Ovary (tissue), 9 donors: ENCODE measurements around the gene HEPACAM2. TPM values are rescaled to one million over a fixed set of nuclear protein-coding genes. Genes with fewer than 3 reads are reported as not detected.

Source experiments
- DNase-seq, 5 donors: peaks; one replicate each; pipeline ENCODE4 v3.0.0-alpha.2; 2019 to 2020
- H3K27ac ChIP-seq, 2 donors: fragments of 200-600 bp; one replicate each; pipeline versions ENCODE4 v1.5.1 to v1.8.0; 2019 to 2022
- H3K27me3 ChIP-seq: fragments of 200-600 bp; one replicate; pipeline ENCODE4 v1.8.0; 2022
- H3K36me3 ChIP-seq: fragments of 200-600 bp; sonication (generic); one replicate; pipeline ENCODE4 v1.5.1; 2019
- H3K4me1 ChIP-seq: one replicate; pipeline ENCODE4 v1.8.1; 2013; ENCODE audit warnings: mild to moderate bottlenecking, moderate library complexity; ENCODE audit not compliant: insufficient read depth
- H3K4me3 ChIP-seq: fragments of 200-600 bp; sonication (generic); one replicate; pipeline ENCODE4 v1.5.1; 2017
- H3K9me3 ChIP-seq, 2 donors: fragments of 200-600 bp in 1 of 2; sonication (generic) in 1 of 2; one replicate each; pipeline versions ENCODE4 v1.5.1 to v1.8.1; 2013 to 2019; ENCODE audit warnings: mild to moderate bottlenecking in 1 of 2, moderate library complexity in 1 of 2
- EP300 ChIP-seq: sonication (generic); formaldehyde crosslinking; IDR thresholded peaks from one replicate; pipeline ENCODE4 v1.6.1; 2017; ENCODE audit warnings: antibody characterized with exemption
- POLR2A ChIP-seq: fragments of 450-650 bp; IDR thresholded peaks from one replicate; pipeline ENCODE4 v1.6.1; 2017; ENCODE audit warnings: antibody characterized with exemption, mild to moderate bottlenecking, moderate library complexity
- WGBS, 3 donors: extraction: QIAGEN DNeasy Blood & Tissue Kit in 1 of 3; methylation state at CpG; one replicate each; pipeline versions ENCODE4 v1.1.5 to v1.1.7; 2013 to 2017; 5-methylcytosine and 5-hydroxymethylcytosine counted together
- intact Hi-C, 4 donors: fragments of 100-400 bp; cut with DNase I; formaldehyde crosslinking; loops; one replicate each; pipeline versions ENCODE4 v1.11.0 to v1.15.1; 2022 to 2023
- polyA plus RNA-seq, 2 donors: library from polyadenylated mRNA; stranded (reverse); fragments of 200-250 nt in 1 of 2; fragments of 350-450 nt in 1 of 2; fragmentation: Illumina TruSeq in 1 of 2; extraction: RNeasy Lipid Tissue Mini Kit (QIAGEN cat#74804) in 1 of 2; gene quantifications; one replicate each; pipeline ENCODE4 v1.2.3, GENCODE V29; 2013 to 2014
- total RNA-seq, 7 donors: library from RNA; depleted of rRNA in 2 of 7; stranded (reverse); fragments of >200 nt in 2 of 7; fragmentation: NEBNext Ultra II Directional in 3 of 7; extraction: Animal tissue kit (Norgen Biotek cat#: 25700) in 3 of 7; gene quantifications; one replicate each; pipeline versions ENCODE4 v1.1.0 to v1.2.4, GENCODE V29; 2016 to 2023
- TF ChIP-seq, protein P1 (sequence below), 3 donors: fragments of 450-650 bp in 2 of 3; fragments of 200-600 bp in 1 of 3; IDR thresholded peaks; one replicate each; pipeline versions ENCODE4 v1.5.1 to v1.8.0; 2016 to 2022; ENCODE audit warnings: antibody characterized with exemption in 3 of 3, mild to moderate bottlenecking in 1 of 3
- donor health status: DM: no; HTN: no; CAD: no; lungs with moderate emphysema.
- donor health status: DM: no; HTN: no; CAD: no.
- donor health status: Bipolar disorder and iron deficiency.
- donor health status: DM: yes; HTN: yes; CAD: no.
- donor health status: DM: no; HTN: no; CAD: no.
- donor health status: DM: yes; HTN: yes; CAD: no.

HEPACAM2 gene
- total and polyA plus RNA-seq, 9 donors: not detected

DNA sequence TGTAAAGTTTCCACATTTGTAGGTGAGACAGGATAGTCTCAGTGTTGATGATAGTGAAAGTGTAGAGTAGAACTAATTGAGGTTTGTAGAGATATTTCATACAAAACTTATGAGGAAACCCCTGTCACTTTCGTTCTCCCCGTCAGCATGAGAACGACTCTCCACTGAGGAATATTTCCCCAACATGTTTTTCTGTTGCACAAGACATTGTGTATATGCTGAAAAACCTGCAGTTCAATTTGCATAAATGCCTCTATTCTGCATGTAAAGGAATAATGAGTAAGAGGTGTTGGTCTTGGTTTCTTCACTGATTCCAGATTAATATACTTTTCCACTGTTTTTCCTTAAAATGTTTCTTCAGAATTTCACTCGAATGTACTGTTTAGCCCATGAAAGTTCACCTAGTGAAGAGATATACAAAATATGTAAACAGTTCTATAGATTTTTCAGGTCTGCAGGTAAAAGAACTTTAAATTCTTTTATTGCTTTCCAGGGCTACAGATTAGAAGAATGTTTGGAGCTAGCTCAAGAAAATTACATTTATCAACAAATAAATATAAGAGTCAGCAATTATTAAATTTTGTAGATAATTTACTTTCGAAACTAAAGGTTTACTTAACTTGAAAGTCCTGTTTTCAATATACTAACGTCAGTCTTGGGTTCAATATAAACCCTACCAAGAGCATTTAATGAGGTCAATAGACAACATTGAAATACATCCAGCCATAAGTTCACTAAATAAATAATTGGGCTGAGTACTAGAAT, 37.2 kb downstream of the HEPACAM2 start:
- no peaks in the 10 kb centered on the region for H3K9me3 ChIP-seq
- WGBS, 3 donors: 64 to 76% (median 65%) methylated on average over 6 of the region's 6 CpGs
- no peaks in the 10 kb centered on the region for H3K27me3 ChIP-seq
- H3K4me1 ChIP-seq: no peaks in the 10 kb centered on the region
- no peaks in the 10 kb centered on the region for H3K36me3 ChIP-seq
- DNase-seq: no peak
- TF ChIP-seq POLR2A (no peak), EP300 (no peak)
- H3K27ac ChIP-seq: no peak overlapping the region
- H3K4me3 ChIP-seq: no peak overlapping the region
- intact Hi-C loops: no loop called here

DNA sequence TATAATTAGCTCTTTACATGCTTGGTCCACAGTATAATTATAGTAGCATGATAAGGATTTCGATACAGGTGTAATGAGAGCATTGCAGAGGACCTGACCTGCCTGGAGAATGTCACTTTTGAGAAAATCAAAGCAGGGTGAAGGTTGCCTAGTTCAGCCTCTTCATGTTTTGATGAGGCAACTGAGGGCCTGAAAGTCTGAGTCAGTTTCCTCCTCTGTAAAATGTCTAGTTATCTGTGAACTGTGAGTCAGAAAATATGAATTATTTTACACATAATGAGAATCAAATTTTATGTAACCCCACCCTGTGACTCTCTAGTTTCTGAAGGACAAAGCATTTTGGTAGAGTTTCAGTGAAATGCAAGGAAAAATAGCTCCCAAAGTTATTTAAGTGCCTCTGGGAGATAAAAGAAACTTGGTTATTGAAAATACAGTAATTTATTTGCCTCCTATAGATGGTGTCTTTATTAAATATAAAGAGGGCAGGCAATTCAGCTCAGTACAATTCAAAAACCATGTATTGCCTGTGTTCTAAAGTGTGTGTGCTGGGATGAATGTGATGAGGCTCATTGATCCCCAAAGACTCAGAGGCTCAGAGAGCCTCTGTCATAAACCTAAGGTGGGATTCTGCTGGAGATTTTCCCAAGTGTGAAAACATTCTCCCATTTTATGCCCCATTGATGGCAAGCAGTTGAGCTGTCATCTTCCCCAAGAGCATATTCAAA, 40.8 kb downstream of the HEPACAM2 start:
- H3K9me3 ChIP-seq: no peaks in the 10 kb centered on the region
- intact Hi-C loops: no loop called here
- no peak overlapping the region for H3K27ac ChIP-seq
- H3K4me1 ChIP-seq: no peaks in the 10 kb centered on the region
- no peak overlapping the region for H3K4me3 ChIP-seq
- no peaks in the 10 kb centered on the region for H3K27me3 ChIP-seq
- WGBS, 3 donors: 47 to 63% (median 53%) methylated on average over 1 of the region's 1 CpG
- no peaks in the 10 kb centered on the region for H3K36me3 ChIP-seq
- no peak for TF ChIP-seq POLR2A
- TF ChIP-seq EP300: no peak
- TF ChIP-seq, protein P1, sequence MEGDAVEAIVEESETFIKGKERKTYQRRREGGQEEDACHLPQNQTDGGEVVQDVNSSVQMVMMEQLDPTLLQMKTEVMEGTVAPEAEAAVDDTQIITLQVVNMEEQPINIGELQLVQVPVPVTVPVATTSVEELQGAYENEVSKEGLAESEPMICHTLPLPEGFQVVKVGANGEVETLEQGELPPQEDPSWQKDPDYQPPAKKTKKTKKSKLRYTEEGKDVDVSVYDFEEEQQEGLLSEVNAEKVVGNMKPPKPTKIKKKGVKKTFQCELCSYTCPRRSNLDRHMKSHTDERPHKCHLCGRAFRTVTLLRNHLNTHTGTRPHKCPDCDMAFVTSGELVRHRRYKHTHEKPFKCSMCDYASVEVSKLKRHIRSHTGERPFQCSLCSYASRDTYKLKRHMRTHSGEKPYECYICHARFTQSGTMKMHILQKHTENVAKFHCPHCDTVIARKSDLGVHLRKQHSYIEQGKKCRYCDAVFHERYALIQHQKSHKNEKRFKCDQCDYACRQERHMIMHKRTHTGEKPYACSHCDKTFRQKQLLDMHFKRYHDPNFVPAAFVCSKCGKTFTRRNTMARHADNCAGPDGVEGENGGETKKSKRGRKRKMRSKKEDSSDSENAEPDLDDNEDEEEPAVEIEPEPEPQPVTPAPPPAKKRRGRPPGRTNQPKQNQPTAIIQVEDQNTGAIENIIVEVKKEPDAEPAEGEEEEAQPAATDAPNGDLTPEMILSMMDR (IDR thresholded peaks at IDR 0.05): no peak
- DNase-seq: no peak

DNA sequence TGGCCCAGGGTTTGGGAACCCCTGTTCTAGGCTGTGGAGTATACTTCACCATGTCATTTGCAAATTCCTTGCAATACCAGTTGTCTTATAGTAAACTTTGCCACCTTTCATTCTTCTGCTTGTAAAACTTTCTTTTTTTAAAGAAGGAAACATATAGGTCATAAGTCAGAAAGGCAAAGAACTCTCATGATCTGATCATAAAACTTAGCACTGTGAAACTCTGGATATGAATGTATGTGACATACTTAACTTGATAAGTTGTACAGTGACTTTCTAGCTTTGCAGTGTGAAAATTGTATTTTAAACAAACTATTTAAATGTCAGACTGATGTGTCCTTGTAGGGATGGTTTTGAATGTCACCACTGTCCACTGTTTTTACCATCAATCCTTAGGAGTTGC, 47.1 kb downstream of the HEPACAM2 start:
- no peak overlapping the region for H3K27ac ChIP-seq
- no peak for DNase-seq
- TF ChIP-seq POLR2A: no peak
- H3K4me3 ChIP-seq: no peak overlapping the region
- no peaks in the 10 kb centered on the region for H3K4me1 ChIP-seq
- H3K36me3 ChIP-seq: no peaks in the 10 kb centered on the region
- H3K9me3 ChIP-seq: no peaks in the 10 kb centered on the region
- intact Hi-C loops: no loop called here
- H3K27me3 ChIP-seq: no peaks in the 10 kb centered on the region

DNA sequence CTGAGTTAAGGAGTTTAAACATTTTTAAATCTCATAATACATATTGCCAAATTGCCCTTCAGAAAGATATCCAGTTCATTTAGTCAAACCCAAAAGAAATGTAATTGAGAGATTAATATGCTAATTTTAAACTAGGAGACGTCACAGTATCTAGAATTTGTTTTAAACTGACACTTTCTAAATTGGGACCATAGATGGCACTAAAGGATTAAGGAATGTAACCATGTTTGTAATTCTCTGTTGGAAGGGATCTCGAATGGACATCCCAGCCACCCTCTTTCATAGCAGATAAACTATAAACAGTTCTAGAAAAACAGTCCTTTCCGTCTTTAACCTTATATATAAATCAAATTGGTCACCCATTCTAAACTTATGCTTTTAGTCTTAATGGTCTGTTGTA, 48.1 kb downstream of the HEPACAM2 start:
- no peaks in the 10 kb centered on the region for H3K4me1 ChIP-seq
- DNase-seq: no peak

DNA sequence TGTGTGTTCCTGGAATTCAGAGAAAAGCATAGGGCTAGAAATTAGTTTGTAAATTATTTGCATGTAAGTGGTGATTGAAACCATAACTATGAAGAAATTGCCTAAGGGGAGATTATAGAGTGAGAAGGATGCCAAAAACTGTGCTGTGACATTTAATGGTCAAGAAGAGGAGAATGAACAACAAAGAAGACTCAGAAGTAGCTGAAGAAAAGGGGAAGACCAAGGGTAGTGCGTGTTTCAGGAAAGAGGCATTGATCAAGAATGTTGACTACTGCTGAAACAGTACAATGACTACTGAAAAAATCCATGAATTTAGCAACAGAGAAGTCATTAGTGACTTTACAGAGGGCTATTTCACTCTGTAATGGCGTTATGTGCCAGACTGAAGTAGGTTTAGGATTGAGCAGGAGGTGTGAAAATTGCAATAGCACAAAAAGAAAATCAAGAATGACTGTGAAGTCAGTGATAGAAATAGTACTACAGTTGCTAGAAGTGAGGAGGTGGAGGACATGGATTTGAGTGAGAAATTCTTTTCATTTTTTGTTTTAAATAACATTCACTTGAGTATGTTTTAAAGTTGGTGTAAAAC, 49.2 kb downstream of the HEPACAM2 start:
- TF ChIP-seq, protein P1 (IDR thresholded peaks at IDR 0.05): no peak
- DNase-seq: no peak
- no peaks in the 10 kb centered on the region for H3K9me3 ChIP-seq
- no peaks in the 10 kb centered on the region for H3K36me3 ChIP-seq
- intact Hi-C loops: no loop called here
- no peak overlapping the region for H3K27ac ChIP-seq
- no peaks in the 10 kb centered on the region for H3K27me3 ChIP-seq
- no peak overlapping the region for H3K4me3 ChIP-seq
- 59 to 75% (median 69%) methylated on average over 2 of the region's 2 CpGs for WGBS, 3 donors
- no peaks in the 10 kb centered on the region for H3K4me1 ChIP-seq

More for the DNA sequence above, 48.1 kb downstream of the HEPACAM2 start:
- WGBS, 3 donors: 8 to 25% (median 9%) methylated on average over 3 of the region's 3 CpGs
- no peaks in the 10 kb centered on the region for H3K27me3 ChIP-seq
- intact Hi-C loops: no loop called here
- no peak overlapping the region for H3K4me3 ChIP-seq
- no peaks in the 10 kb centered on the region for H3K36me3 ChIP-seq
- TF ChIP-seq, protein P1 (IDR thresholded peaks at IDR 0.05): no peak
- TF ChIP-seq POLR2A: no peak
- TF ChIP-seq EP300: no peak
- no peak overlapping the region for H3K27ac ChIP-seq
- H3K9me3 ChIP-seq: no peaks in the 10 kb centered on the region
